ENCODE results near the gene C14orf180.
"Not testable (repeated sequence)": the region's sequence is repeated elsewhere in the genome, so short reads cannot be mapped to it uniquely, and the experiment has no call there.

The C14orf180 gene

DNA sequence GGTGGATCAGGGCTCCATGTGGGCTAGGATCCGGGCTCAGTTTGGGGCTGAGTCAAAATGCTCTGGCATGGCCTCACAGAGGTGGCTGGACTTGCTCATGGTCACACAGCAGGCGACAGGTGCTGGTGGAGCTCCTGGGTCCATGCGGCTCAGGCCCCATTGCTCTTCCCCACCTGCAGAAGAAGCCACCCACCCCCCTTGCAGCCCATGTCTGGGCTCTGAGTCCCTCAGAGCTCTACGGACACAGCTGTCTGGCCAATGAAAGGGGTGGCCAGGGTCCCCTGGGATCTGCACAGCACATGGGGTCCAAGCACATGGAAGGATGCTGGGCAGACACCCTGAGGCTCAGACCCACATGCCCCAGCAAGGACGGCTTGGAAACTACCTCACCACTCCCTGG lies 17.0 kb upstream of the C14orf180 start:
- DNase-seq: no peak

DNA sequence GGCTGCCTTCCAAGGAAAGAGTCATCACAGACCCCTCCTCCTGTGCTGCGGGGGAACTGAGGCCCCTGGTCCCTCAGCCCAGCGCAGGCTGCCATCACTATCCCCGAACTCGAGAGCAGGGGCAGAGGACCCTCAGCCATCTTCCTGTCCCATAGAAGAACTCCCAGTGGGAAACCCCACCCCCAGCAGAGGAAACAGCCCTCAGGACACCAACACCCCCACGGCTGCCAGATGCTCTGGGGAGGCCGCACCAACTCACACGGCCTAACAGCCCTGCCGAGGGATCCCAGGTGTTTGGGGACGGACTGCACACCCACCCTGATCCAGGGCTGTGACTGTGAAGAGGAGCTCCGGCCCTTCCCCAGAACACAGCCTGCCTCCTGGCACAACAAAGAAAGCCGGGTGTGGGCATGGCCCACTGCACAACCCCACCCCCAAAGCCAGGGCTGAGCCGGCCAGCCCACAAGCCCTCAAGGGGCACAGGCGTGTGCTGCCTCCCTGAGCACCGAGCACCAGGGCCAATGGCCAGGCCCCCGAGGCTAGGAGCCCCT lies 16.3 kb upstream of the C14orf180 start:
- no peak for DNase-seq

GRCh38 chr14:104563742-104564615 lies 15.6 kb upstream of the C14orf180 start:
- peak; percentile 78 for DNase-seq

GRCh38 chr14:104564744-104565679 lies 14.6 kb upstream of the C14orf180 start:
- no peak for DNase-seq

GRCh38 chr14:104567141-104567956 lies 12.2 kb upstream of the C14orf180 start:
- no peak for DNase-seq

DNA sequence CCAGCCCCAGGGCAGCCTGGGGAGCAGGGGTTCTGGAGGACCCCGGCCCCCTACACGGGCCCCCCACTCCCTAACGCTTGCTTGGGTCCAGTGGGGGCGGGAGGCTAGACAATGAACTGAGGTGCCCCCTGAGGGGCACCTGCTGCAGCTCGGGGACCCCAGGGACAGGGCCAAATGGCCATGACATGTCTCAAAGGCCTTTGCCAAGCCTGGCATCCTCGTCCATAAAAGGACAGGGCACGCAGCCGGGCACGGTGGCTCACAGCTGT lies 11.7 kb upstream of the C14orf180 start:
- DNase-seq: no peak

DNA sequence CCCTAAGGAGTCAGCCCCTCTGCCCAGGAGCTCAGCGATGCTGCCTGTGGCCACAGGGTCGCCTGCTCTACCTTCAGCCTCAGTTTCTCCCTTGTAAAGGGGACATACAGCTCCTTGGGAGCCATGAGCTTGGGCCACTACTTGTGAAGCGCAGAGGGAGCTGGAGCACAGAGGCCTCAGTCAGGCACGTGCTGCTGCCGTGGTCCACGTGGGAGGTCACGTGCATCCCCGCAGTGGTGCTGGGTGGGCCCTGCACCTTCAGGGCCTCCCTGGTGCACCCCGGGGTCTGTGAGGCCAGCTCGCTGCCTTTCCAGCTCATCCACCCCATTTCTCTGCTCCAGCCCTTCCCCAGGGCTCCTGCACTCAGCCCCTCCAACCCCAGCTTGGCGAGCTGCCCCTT lies 10.9 kb upstream of the C14orf180 start:
- no peak for DNase-seq

DNA sequence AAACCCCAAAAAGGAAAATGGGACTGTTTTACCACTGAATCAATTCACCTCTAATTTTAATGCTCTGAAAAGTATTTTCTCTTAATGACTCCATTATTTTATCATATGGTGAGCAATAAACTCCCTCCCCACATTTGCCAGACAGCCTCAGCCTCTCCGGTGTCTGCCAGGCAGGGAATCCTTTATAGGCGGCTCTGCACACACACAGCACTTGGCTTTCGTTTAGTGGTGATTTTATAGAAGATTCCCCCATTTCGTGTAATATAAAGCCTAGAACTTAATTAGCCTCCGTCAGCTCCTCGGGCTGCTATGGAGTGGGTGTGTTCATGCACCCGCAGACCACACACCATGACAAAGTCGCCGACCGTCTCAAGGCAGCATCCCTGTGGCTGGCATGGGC lies 10.1 kb upstream of the C14orf180 start:
- no peak for DNase-seq

DNA sequence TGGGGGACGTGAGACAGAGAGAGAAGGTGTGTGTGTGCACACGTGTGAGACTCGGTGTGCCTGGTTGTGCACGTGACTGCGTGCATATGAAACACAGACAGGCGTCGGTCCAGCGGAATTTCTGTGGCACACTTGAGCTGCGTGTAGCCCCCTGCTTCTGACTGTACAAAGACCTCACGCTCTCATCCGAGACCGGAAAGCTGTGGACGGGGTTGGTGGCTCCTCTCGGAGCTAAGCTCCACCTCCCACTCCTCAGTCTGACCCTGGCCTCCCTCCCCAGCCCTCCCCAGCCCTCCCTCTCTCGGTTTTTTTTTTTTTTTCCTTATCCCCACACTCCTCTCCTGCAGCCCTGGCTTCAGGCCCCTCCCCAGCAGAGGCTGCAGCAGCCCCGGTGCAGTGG lies 8.3 kb upstream of the C14orf180 start:
- DNase-seq: no peak

GRCh38 chr14:104572024-104572626 lies 7.4 kb upstream of the C14orf180 start:
- DNase-seq: no peak

- DNase-seq: no peak
Measured at GRCh38 chr14:104572668-104573067, 6.9 kb upstream of the C14orf180 start.

DNA sequence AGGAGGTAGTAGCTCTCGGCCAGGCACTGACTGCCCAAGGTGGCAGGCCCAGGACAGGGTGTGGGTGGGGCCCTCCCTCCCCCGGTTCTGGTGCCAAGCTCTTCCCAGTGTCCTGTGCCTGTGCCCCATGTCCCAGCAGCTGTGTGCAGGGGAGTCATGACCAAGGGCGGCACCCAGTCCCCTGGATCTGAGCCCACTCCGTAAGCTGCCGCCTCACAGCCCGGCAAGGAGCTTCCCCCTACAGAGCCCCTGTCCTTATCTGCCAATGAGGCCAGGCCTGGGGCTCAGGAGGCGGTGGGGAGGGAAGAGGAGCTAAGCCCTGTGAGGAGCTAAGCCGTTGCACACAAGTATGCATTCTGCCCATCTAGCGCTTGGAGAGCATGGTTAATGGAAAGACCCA lies 5.6 kb upstream of the C14orf180 start:
- no peak for DNase-seq

DNA sequence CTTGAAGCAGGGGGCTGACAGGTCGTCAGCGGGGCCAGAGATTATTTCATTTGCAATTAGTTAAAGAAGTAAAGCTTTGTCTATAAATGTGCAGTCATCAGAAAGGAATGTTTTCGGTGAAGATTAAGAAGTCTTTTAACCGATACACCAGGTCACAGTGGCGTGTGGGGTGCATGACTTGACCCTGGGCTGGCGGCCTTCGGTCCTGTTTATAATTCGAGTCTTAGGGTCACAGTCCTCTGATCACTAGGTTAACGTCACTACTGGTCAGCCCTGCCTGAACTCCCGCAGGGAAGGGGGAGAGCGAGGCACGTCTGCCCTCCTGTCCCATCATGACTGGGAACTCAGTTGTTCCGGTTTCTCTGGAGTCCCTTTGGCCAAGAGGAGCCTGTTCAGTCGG lies 5.0 kb upstream of the C14orf180 start:
- no peak for DNase-seq

DNA sequence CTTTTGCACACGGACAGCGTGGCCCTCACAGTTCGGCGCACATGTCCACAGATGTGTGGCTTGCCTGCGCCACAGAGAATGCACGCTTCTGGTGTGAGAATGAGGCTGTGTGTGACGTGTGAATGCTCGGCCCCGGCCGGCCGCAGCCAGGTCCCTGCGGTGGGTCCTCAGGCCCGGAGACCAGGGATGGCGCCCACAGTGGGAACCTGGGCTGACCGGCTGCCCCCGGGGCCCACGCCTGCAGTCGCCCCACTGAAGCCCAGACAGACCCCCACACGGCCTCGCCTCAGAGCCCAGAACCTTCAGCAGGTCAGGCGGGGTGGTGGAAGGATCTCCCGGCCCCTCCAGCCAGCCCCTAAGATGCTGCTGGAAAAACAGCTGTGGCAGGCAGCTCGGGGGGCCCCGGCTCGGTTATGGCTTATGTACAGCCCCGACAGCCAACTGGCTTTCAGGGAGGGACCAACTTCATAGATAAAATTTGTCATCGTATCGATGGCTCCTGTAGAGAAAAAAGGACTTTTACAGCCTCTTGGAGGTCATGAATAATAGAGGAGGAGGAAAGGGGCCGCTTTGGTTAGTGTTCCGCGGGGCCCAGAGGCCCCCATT lies 4.5 kb upstream of the C14orf180 start:
- no peak for DNase-seq

- no peak for DNase-seq
Measured at GRCh38 chr14:104576232-104576969, 3.2 kb upstream of the C14orf180 start.

DNA sequence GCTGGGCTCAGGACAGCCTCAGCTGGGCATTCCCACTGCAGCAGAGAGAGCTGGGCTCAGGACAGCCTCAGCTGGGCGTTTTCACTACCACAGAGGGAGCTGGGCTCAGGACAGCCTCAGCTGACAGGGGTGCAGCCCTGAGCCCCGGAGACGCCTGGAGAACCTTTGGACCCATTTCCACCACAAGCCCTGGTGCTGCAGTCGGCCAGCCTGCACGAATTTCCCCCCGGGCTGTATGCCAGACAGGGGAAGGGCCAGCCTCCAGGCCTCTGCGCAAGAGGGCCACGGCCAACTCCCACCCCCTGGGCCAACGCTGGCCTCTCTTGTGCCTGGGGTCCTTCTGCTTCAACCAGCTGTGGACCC lies 2.6 kb upstream of the C14orf180 start:
- DNase-seq: no peak

DNA sequence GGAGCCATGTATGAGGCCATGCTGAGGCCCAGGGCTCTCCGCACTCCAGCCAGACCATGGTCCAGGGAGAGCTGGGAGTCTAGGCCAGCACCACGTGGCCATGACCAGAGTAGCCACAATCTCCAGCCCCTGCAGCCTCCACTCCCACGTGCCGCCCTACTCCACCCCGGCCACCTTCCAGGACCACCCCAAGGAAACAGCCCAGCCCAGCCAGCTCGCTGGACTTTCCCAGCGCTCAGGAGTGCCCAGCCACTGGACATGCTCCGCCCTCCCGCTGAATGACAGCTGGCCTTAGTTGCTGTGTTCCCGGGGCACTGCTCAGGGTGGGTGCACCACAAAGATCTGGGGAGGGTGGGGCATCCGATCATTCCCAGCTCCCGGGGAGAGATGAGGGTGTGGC lies 2.1 kb upstream of the C14orf180 start:
- DNase-seq: no peak

GRCh38 chr14:104577847-104578301 lies 1.7 kb upstream of the C14orf180 start:
- DNase-seq: no peak

DNA sequence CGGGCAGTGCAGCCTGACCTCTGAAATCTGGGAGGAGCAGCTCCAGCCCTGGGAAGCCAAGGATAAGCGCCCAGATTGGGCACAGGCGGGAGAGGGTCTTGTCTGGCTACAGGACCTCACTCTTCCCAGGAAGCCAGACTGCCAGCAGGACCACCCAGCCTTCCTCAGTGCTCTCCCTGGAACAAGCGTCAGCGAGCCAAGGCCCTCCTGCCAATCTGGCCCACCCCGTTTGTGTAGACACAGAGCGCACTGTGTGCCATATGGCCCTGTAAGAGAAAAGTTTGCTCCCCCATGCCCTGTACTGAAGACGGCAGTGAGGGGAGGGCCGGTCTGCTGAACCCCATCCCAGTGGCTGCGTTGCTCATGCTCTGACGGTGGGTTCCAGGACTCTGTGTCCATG lies 1.2 kb upstream of the C14orf180 start:
- no peak for DNase-seq

GRCh38 chr14:104579939-104580338 lies 375 bp downstream of the C14orf180 start:
- not testable (repeated sequence) for DNase-seq

DNA sequence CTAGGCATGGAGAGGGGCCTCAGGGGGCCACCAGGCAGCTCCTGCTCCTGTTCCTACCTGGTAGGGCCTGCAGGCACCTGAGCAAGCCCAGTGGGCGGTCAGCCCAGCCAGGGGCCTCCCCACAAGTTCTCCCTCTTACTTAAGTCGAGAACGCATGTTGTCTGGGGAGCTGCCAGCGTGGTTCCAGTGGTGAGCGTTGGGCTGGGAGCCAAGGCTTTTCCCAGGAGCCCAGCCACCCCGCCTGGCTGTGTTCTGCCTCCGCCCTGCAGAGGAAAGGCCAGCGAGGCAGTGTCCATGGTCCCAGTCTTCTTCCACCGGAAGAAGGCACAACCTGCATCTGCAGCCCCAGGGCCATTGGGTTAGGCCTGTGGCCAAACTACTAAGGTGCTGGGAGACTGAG lies 1.4 kb downstream of the C14orf180 start:
- DNase-seq: no peak

All from activated T-cell treated with anti-CD3 and anti-CD28 coated beads, Interleukin-2, amount 50 U/mL, for 1 hour (primary cell).